Activated CD8-positive, alpha-beta memory T cell treated with anti-CD3 and anti-CD28 coated beads, Interleukin-2, amount 50 U/mL, for 24 hours (primary cell): ENCODE measurements around the gene FAM149A.

Source experiments
- DNase-seq: peaks from one replicate; pipeline ENCODE4 v3.0.0-alpha.2; 2020; ENCODE audit errors: extremely low read depth

The FAM149A gene

GRCh38 chr4:186105647-186106321 is 1.3 kb downstream of the FAM149A start:
- DNase-seq = no peak

DNA sequence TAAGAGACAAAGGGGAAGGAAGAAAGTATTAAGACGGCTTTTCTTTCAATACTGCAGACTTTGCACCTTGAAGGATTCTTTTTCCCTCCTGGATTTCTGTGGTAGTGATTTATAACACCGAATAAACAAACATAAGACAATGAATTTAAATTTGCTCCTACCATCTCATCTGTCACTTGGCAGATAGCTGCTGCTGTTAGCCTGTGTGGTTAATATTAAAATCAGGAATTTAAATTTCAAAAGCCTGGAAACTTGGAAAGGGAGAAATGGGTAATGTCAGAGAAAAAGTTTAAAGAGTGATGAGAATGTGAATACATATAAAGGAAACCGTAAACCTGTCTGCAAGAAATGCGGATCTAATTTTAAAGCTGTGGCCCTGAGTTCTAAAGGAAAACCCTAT is 3.4 kb downstream of the FAM149A start:
- DNase-seq = no peak

DNA sequence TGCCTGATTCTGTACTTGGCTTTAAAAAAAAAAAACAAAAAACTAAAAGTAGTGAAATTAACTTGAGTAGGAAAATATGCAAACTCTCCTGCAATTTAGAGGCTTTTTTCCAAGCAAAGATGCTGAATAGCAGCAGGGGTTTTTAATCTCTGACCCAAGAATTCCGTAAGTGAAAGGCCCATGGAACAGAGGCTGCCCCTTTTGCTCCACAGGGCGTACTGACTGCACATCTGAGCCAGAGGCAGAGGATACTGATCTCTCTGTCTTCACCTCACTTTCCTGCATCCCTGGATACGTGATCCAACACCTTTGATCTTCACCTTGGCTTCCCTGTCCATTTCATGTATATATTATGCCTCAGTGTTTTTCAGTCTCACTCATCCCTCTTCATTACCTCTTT is 3.9 kb downstream of the FAM149A start:
- no peak for DNase-seq

DNA sequence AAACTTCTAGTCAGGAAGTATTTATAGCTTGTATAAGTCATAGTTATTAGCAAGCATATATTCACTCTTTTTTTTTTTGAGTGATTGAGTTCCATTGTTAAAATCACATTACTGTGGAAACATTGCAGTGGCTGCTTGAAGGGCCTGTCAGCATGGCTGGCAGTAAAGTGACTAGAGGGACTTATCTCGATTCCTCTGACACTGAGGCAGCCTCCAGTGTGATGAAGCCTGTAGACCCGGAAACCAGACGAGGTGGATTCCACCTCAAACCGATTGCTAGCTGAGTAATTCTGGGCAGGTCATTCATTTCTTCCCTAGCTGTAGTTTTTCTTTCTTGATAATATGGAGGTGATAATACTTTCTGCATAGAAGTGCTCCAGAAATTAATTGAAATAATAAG is 4.7 kb downstream of the FAM149A start:
- no peak for DNase-seq

- DNase-seq = no peak
Measured at GRCh38 chr4:186116697-186117096, 12.2 kb downstream of the FAM149A start.

DNA sequence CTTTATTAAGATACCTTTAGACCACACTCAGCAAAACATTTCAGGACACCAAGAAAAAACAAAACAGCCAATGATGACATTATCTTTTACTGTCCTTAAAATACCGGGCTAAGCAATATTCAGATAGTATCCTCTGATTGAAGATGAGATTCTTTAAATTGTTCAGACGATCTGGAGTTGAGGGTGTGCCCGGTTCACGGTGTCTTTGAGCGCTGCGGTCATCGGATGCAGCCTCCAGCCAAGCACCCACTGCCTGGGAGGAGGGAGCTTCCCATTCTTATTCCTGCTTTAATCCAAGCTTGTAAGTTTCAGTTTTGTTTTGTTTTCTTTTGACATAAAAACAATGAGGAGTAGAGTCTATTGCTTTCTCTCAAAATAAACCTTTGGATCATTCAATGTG is 14.1 kb downstream of the FAM149A start:
- DNase-seq = no peak

DNA sequence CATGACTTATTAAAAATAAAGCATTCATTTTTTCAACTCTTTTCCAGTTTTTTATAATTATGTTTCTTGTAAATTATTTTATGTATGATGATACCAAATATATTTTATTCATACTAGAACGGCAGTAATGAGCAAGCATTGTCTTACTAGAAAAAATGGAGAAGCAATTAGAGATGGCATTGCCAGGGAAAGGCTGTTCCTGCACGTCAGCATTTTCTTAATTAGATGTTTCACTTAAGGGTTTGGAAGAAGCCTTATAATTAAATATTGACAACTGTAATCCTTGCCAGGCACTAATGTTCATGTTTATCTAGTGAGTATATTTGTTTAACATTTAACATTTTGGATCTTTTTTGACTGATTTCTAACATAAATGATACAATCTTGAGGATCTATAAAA is 16.6 kb downstream of the FAM149A start:
- DNase-seq = no peak

DNA sequence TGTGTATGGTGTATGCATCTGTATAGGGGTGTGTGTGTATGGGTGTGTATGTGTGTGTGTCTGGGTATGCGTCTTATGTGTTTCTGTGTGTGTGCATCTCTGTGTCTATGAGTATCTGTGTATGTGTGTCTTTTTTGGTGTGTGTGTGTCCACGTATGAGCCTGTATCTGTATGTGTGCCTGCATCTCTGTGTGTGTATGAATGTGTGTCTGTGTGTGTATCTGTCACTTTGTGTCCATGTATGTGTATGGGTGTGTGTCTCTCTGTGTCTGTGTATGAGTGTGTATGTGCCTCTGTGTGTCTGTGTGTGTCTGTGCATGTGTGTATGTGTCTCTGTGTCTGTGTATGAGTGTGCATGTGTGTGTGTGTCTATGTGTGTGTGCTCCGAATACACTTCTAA is 24.3 kb downstream of the FAM149A start:
- no peak for DNase-seq

DNA sequence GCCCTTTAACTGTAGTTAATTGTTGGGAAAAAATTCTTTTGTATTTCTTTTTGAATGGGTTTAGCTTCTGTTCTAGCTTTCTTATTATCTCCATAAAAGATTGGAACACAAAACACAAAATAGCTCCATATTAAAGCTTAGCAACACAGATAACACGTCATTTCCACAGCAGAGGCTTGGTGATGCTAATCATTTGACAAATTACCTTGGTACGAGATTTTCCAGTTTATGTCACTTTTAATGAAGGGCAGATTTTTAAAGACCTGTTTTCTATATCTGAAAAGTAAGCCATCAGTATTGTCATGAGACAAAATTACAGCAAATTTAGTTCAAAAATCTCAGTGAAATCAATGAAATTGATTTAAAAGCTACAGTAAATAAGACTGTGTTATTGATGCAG is 27.4 kb downstream of the FAM149A start:
- no peak for DNase-seq

DNA sequence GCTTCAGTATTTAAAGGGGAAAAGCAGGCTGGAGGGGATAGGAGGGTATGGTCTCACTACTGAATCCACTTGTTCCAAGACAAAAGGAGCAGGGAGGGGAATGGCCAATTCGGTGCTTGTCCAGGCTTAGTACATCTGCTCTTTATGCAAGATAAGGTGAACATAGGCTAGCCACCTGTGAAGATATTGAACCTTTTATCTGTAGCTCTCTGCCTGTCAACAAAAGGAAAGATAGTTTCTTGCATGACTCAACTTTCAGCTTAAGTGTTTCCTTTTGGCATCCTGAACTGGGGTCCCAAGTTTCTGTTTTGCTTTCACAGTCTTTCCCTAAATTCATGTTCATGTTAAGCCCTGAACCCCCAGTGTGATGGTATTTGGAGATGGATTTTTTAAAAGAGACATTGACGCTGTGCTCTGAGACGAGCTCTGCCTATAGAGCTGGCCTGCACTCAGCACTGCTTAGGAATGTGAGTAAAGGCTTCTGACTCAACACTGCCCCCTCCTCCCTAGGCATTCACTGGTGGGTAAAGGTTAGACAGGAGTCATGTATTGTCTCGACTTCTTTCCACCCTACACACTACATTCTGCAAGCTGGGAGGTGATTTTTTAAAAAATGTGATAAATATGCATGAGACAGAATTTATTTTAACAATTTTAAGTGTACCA is 28.2 kb downstream of the FAM149A start:
- no peak for DNase-seq

GRCh38 chr4:186134257-186134656 is 29.8 kb downstream of the FAM149A start:
- DNase-seq = no peak

- no peak for DNase-seq
Measured at GRCh38 chr4:186134861-186135260, 30.4 kb downstream of the FAM149A start.

DNA sequence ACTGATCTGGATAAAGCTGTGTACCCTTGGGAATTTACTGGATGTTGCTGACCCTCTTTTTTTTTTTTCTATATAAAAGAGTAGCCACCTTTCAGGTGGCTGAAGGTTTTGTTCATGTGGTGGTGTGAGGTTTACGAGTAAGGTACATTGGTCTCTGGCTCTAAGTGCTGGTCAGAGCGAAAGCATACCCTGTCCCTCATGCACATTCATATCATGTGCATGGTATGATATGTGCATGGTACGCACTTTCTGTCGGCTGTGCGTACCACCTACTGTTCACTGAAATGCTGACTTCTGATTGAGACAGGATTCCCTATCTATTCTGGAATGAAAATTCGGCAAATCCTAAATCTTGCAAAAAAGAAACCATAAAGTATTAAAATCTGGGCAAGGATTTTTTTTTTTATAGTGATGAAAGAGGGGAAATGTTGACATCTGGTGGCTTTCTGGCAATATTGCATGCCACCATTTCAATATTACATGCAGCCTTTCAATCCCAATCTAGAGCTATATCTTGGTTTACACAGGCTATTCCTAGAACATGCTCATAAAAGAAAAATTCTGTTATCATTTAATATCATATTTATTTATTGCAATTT is 32.8 kb downstream of the FAM149A start:
- DNase-seq = no peak

DNA sequence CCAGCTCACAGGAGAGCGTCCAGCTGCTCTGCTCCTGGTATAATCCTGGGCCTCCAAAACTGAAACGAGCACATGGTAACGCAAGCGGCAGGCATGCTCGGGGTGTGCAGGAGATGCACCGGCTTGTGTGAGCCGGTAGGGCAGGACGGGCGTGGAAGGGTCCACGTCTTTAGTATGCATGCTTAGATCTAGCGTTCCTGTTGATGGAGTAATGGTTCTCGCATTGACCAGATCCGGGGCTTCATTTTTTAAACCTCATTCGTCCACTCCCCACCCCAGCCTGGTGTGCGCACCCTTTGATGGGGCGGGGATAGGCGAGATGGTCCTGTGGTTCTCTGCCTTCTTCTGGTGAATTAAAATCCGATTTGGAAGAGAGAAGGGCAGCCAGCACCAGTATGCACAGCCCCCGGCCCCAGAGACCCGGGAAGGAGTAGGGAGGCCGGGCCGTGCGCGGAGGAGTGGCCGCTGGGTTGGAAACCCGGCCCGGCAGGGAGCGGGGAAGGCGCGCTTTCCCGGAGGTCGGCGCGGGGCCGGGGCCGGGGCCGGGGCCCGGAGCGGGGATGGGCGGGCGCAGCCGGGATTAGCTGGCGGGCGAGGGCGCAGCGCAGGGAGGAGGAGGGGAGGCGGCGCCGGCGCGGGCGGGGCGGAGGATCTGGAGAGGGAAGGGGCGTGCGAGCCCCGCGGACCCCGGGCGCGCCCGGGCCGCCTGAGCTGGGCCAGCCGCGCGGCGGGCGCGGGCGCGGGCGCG is 39.9 kb downstream of the FAM149A start:
- DNase-seq = no peak

- no peak for DNase-seq
Measured at GRCh38 chr4:186144946-186145569, 40.6 kb downstream of the FAM149A start.

- no peak for DNase-seq
Measured at GRCh38 chr4:186146458-186146857, 42.0 kb downstream of the FAM149A start.

DNA sequence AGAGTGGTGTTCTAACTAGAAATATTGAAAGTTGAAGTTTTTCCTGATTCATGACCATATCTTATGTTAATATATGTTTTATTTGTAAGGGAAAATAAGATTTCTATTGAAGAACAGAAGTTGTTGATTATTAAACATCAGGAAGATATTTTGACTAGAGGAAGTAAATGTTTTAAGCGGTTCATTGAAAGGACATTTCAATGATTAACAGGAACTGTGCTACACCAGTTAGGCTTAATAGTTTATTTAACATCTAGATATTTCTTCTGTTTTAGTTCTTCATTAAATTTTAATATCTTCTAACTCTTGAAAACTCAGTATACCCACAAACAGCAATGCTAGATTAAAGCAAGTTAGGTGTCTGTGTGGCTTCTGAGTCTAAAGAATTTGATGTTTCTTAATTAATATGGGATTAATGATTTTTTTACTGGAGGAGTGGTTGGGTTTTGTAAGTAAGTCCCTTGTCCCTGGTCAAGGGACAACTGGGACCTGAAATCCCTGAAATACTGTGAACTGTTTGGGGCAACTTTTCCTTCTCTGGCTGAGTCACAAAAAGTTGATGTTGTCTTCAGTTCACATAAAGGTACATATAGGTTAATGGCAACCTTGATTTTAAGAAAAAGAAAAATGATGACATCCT is 44.0 kb downstream of the FAM149A start:
- no peak for DNase-seq

DNA sequence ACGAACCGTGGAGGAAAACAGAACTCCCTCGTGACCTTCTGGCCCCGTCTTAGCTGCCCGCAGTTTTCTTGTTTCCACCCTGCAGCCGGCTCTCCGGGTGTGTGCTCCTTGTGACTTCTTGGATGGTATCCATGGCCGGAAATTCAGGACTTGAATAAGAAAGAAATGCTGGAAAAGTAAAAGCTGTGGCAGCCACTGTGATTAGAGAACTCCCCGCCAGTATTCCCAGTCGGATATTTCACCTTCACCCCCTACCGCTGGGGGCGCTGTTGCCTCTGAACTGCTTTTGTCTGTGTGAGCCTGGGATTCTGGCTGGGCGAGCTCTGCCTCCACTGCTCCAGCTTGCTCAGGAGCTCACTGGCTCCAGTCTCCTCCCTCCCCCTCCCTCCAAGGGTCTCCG is 45.4 kb downstream of the FAM149A start:
- no peak for DNase-seq

- no peak for DNase-seq
Measured at GRCh38 chr4:186150926-186151325, 46.4 kb downstream of the FAM149A start.

- no peak for DNase-seq
Measured at GRCh38 chr4:186151499-186151898, 47.0 kb downstream of the FAM149A start.

GRCh38 chr4:186158021-186158813 is 53.7 kb downstream of the FAM149A start:
- DNase-seq = no peak
